Measurements from ENCODE around the gene CD19.

The CD19 gene

GRCh38 chr16:28910086-28911031 lies 21.4 kb upstream of the CD19 start:
- no peak for TF ChIP-seq CTCF (IDR thresholded peaks at IDR 0.05)
- no peaks in the 10 kb centered on the region for H3K9me3 ChIP-seq
- intact Hi-C loops (cut with DNase I; ENCODE audit: low total_unique reads), result loop anchor here (10.0 kb wide), 1 partner anchor 64 kb away; the partner anchor contains the start of gene SPNS1
- H3K27me3 ChIP-seq, result no peaks in the 10 kb centered on the region
- peaks cover 18 to 81% (median 45%) of the 10 kb centered on the region in 3 donors for H3K36me3 ChIP-seq
- H3K4me3 ChIP-seq, result no peak overlapping the region
- H3K4me1 ChIP-seq, result no peaks in the 10 kb centered on the region
- no peak for DNase-seq
- no peak overlapping the region for H3K27ac ChIP-seq

DNA sequence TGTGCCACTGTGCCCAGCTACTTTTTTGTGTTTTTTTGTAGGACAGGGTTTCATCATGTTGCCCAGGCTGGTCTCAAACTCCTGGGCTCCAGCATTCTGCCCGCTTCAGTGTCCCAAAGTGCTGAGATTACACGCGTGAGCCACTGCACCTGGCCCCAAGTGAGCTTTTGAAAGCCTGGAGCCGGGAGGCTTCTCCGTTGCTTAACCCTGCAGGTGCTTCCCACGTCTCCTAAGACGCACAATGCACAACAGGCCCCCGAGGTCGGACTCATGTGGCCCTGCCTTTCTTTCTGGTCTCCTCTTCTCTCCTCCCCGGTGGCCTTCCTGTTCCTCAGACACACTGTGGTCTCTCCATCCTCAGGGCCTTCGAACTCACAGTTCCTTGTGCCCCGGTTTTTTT lies 19.2 kb upstream of the CD19 start:
- no peak for TF ChIP-seq CTCF (IDR thresholded peaks at IDR 0.05)
- no peaks in the 10 kb centered on the region for H3K4me1 ChIP-seq
- peaks cover 18 to 83% (median 37%) of the 10 kb centered on the region in 3 donors for H3K36me3 ChIP-seq
- H3K9me3 ChIP-seq, result no peaks in the 10 kb centered on the region
- no peak overlapping the region for H3K4me3 ChIP-seq
- H3K27me3 ChIP-seq, result no peaks in the 10 kb centered on the region
- intact Hi-C loops (cut with DNase I; ENCODE audit: low total_unique reads), result loop anchor here (10.0 kb wide), 1 partner anchor 62 kb away; the partner anchor contains the start of gene SPNS1
- H3K27ac ChIP-seq, result no peak overlapping the region
- no peak for DNase-seq

- Histone ChIP-seq H3K36me3 (peaks cover 20 to 85% (median 38%) of the 10 kb centered on the region in 3 donors), H3K4me1 (no peaks in the 10 kb centered on the region), H3K9me3 (no peaks in the 10 kb centered on the region), H3K4me3 (no peak overlapping the region), H3K27me3 (no peaks in the 10 kb centered on the region), H3K27ac (no peak overlapping the region)
- TF ChIP-seq CTCF (IDR thresholded peaks at IDR 0.05), result no peak
- intact Hi-C loops (cut with DNase I; ENCODE audit: low total_unique reads), result loop anchor here (10.0 kb wide), 1 partner anchor 61 kb away; the partner anchor contains the start of gene SPNS1
- no peak for DNase-seq
Measured at GRCh38 chr16:28913946-28914724, 17.6 kb upstream of the CD19 start.

GRCh38 chr16:28915181-28915580 lies 16.6 kb upstream of the CD19 start:
- no peaks in the 10 kb centered on the region for H3K4me1 ChIP-seq

More at GRCh38 chr16:28915181-28915580, 16.6 kb upstream of the CD19 start:
- no peak for DNase-seq
- H3K27ac ChIP-seq, result no peak overlapping the region
- H3K27me3 ChIP-seq, result no peaks in the 10 kb centered on the region
- intact Hi-C loops (cut with DNase I; ENCODE audit: low total_unique reads), result loop anchor here (10.0 kb wide), 1 partner anchor 60 kb away; the partner anchor contains the start of gene SPNS1
- no peaks in the 10 kb centered on the region for H3K9me3 ChIP-seq
- H3K36me3 ChIP-seq, result peaks cover 26 to 85% (median 39%) of the 10 kb centered on the region in 3 donors
- TF ChIP-seq CTCF (IDR thresholded peaks at IDR 0.05), result no peak
- no peak overlapping the region for H3K4me3 ChIP-seq
